Measurements from ENCODE around the gene MFGE8.

- TF ChIP-seq POLR2A (IDR thresholded peaks at IDR 0.05): no peak
- no peak for TF ChIP-seq POLR2AphosphoS5 (IDR thresholded peaks at IDR 0.05; ENCODE audit: insufficient read depth in 1 of 2, low read depth in 1 of 2)
- TF ChIP-seq CTCF (IDR thresholded peaks at IDR 0.05): no peak
These were observed 3.0 kb downstream of the MFGE8 start for GRCh38 chr15:88909956-88910831.
